Small intestine (tissue), 7 donors: Measurements from ENCODE around the gene MYO18B. TPM values are rescaled to one million over a fixed set of nuclear protein-coding genes. Genes with fewer than 3 reads are reported as not detected.
A peak's percentile ranks its signal among the peaks of the same experiment; 100 is the strongest.

Experiments used
- DNase-seq, 2 donors: peaks; one replicate each; pipeline versions ENCODE4 v3.0.0 to v3.0.0-alpha.2; 2013
- FAIRE-seq: peaks from 2 replicates; lab custom pipeline; 2012; peaks lifted over from hg19 to GRCh38; lab: Jason Lieb, UNC
- H3K27ac ChIP-seq, 3 donors: one replicate each; pipeline ENCODE4 v1.5.1; 2013; ENCODE audit warnings: low read length in 2 of 3, mild to moderate bottlenecking in 2 of 3, control low read depth in 1 of 3, inconsistent platforms in 1 of 3, low read depth in 1 of 3, moderate library complexity in 1 of 3
- H3K27me3 ChIP-seq, 3 donors: one replicate each; pipeline ENCODE4 v1.6.1; 2013; ENCODE audit warnings: low read length in 3 of 3, inconsistent platforms in 1 of 3; ENCODE audit not compliant: control insufficient read depth in 3 of 3, insufficient read depth in 3 of 3
- H3K36me3 ChIP-seq, 3 donors: one replicate each; pipeline ENCODE4 v1.6.1; 2013; ENCODE audit warnings: low read length in 3 of 3, inconsistent platforms in 1 of 3, low read depth in 1 of 3, mild to moderate bottlenecking in 1 of 3, moderate library complexity in 1 of 3; ENCODE audit not compliant: control insufficient read depth in 3 of 3, insufficient read depth in 2 of 3
- H3K4me1 ChIP-seq, 3 donors: one replicate each; pipeline ENCODE4 v1.6.1; 2013; ENCODE audit warnings: low read length in 2 of 3, inconsistent platforms in 1 of 3, low read depth in 1 of 3, mild to moderate bottlenecking in 1 of 3, moderate library complexity in 1 of 3; ENCODE audit not compliant: control insufficient read depth in 3 of 3, insufficient read depth in 2 of 3
- H3K4me3 ChIP-seq, 3 donors: one replicate each; pipeline ENCODE4 v1.5.1; 2013; ENCODE audit warnings: low read length in 3 of 3, control low read depth in 1 of 3, inconsistent platforms in 1 of 3, low read depth in 1 of 3, mild to moderate bottlenecking in 1 of 3, moderate library complexity in 1 of 3
- H3K9me3 ChIP-seq, 2 donors: one replicate each; pipeline ENCODE4 v1.6.1; 2013; ENCODE audit warnings: low read depth in 1 of 2, low read length in 1 of 2; ENCODE audit not compliant: control insufficient read depth in 2 of 2, insufficient read depth in 1 of 2
- WGBS, 3 donors: extraction: QIAGEN DNeasy Blood & Tissue Kit; methylation state at CpG; one replicate each; pipeline ENCODE4 v1.1.7; 2013; 5-methylcytosine and 5-hydroxymethylcytosine counted together
- polyA plus RNA-seq, 4 donors: library from polyadenylated mRNA; stranded (reverse) in 3 of 4; unstranded in 1 of 4; fragments of 200-250 nt in 3 of 4; fragments of 120-200 nt in 1 of 4; gene quantifications; one replicate each; pipeline versions ENCODE4 v1.2.1 to v1.2.3, GENCODE V29; 2013
- donor health status: healthy with polysubstance abuse.
- donor health status: control.
- donor health status: control.
- donor health status: Bipolar disorder and iron deficiency.
- donor health status: healthy.

The MYO18B gene
- polyA plus RNA-seq, 4 donors, result 0.01 to 1.1 (median 0.37) TPM

DNA sequence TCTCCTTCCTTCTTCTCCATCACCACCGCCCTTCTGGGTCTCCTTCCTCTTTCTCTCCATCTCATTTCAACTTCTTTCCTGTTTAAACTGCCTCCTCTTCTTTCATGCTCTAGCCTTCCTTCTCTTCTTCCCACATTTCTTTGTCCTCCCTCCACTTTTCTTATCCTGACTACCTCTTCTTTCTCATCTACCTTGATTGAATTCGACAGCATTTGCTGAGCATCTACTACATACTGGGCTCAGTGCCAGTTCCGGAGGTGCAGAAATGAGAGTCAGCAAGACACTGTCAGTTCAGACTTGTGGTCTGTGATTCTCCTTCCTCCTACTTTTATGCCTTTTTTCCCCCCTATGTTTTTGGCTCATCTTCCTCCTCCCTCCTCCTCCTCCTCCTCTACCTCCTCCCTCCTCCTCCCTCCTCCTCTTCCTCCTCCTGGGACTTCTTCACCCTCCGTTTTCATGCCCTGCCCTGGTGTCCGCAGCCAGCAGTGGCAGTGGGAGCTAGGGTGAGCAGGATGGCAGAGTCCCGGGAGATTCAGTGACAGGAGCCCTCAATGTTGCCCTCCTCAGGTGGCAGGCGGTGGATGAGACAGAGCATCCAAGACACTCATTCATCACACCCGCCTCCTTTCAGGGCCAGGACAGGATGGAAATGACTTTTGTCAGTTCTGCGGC lies 281.3 kb downstream of the MYO18B start:
- no peaks in the 10 kb centered on the region for H3K9me3 ChIP-seq
- H3K36me3 ChIP-seq, result no peaks in the 10 kb centered on the region
- WGBS, 3 donors, result 69 to 76% (median 72%) methylated on average over 9 of the region's 9 CpGs
- no peak for FAIRE-seq
- H3K4me3 ChIP-seq, result no peak overlapping the region
- H3K27me3 ChIP-seq, result no peaks in the 10 kb centered on the region
- DNase-seq, result no peak
- H3K4me1 ChIP-seq, result no peaks in the 10 kb centered on the region
- H3K27ac ChIP-seq, result no peak overlapping the region

- H3K4me1 ChIP-seq, result no peaks in the 10 kb centered on the region
- H3K27ac ChIP-seq, result no peak overlapping the region
- H3K27me3 ChIP-seq, result no peaks in the 10 kb centered on the region
- FAIRE-seq (no peak), DNase-seq (no peak)
- 69 to 77% (median 70%) methylated on average over 6 of the region's 6 CpGs for WGBS, 3 donors
- H3K4me3 ChIP-seq, result no peak overlapping the region
- H3K36me3 ChIP-seq, result no peaks in the 10 kb centered on the region
- no peaks in the 10 kb centered on the region for H3K9me3 ChIP-seq
Observed at GRCh38 chr22:26025626-26026025, 283.6 kb downstream of the MYO18B start.

DNA sequence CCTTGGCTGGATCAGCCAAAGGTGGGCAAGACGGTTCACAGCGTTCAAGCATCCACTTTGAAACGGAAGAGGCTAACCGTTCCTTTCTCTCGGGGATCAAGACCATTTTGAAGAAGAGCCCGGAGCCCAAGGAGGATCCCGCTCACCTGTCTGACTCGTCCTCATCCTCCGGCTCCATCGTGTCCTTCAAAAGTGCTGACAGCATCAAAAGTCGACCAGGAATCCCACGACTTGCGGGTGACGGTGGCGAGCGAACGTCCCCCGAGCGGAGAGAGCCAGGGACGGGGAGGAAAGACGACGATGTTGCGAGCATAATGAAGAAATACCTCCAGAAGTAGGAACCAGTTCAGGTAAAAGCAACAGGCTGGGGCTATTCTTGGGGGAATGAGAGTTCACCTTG lies 285.4 kb downstream of the MYO18B start:
- no peak for FAIRE-seq
- no peak overlapping the region for H3K27ac ChIP-seq
- no peaks in the 10 kb centered on the region for H3K36me3 ChIP-seq
- H3K4me3 ChIP-seq, result no peak overlapping the region
- 90 to 92% (median 90%) methylated on average over 23 of the region's 23 CpGs for WGBS, 3 donors
- no peaks in the 10 kb centered on the region for H3K27me3 ChIP-seq
- no peaks in the 10 kb centered on the region for H3K9me3 ChIP-seq
- no peaks in the 10 kb centered on the region for H3K4me1 ChIP-seq
- DNase-seq, result no peak

- H3K4me1 ChIP-seq, result no peaks in the 10 kb centered on the region
- FAIRE-seq (no peak), DNase-seq (no peak)
- H3K27ac ChIP-seq, result no peak overlapping the region
- 78 to 82% (median 79%) methylated on average over 6 of the region's 6 CpGs for WGBS, 3 donors
- H3K27me3 ChIP-seq, result no peaks in the 10 kb centered on the region
- no peaks in the 10 kb centered on the region for H3K36me3 ChIP-seq
- peaks cover 0 to 13% of the 10 kb centered on the region in 2 donors for H3K9me3 ChIP-seq
- H3K4me3 ChIP-seq, result no peak overlapping the region
Observed at GRCh38 chr22:26031641-26032040, 289.7 kb downstream of the MYO18B start.

DNA sequence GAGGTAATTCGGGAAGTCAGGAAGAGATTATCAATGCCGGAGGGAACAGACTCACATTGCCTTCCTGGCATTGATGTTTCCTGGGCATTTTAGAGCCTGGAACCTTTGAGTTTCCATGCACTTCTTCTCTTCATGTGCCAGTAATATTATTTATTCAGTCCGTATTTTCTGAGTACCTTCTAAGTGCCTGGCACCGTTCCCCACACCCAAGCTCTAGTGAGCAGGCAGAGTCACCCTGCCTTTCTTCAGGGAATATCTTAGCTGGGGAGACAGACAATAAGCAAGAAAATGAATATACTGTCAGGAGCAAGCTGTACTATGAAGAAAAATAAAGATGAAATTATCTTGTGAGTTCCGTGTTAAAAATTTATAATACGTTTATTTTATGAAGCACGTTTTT lies 291.1 kb downstream of the MYO18B start:
- H3K27ac ChIP-seq, result no peak overlapping the region
- no peak for FAIRE-seq
- 68 to 83% (median 80%) methylated on average over 7 of the region's 7 CpGs for WGBS, 3 donors

GRCh38 chr22:26033586-26033985 lies 291.6 kb downstream of the MYO18B start:
- DNase-seq, result no peak
- no peak for FAIRE-seq
- Histone ChIP-seq H3K36me3 (no peaks in the 10 kb centered on the region), H3K27ac (no peak overlapping the region), H3K9me3 (peaks cover 0 to 13% of the 10 kb centered on the region in 2 donors), H3K4me3 (no peak overlapping the region), H3K4me1 (no peaks in the 10 kb centered on the region), H3K27me3 (no peaks in the 10 kb centered on the region)

More for the DNA sequence above, 291.1 kb downstream of the MYO18B start:
- no peak for DNase-seq
- no peaks in the 10 kb centered on the region for H3K27me3 ChIP-seq
- peaks cover 0 to 13% of the 10 kb centered on the region in 2 donors for H3K9me3 ChIP-seq
- no peaks in the 10 kb centered on the region for H3K36me3 ChIP-seq
- H3K4me3 ChIP-seq, result no peak overlapping the region
- no peaks in the 10 kb centered on the region for H3K4me1 ChIP-seq

DNA sequence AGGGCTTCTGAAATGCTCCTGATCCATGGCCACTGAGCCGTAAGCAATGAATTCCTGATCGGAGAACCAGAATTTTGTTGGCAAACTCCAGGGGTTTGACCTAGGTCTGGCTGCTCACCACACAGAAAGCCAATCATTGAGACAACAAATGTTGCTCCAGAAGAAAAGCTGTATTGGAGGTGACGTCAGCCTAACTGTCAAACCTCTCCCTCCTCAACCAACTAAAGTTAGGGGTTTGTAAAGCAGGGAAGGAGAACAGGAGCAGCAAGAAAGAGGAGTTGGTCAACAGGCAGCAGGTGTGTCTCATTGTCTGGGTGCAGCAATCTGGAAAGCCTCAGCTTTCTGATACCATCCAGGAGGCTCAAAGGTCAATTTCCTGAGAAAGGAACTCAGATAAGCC lies 293.5 kb downstream of the MYO18B start:
- H3K4me1 ChIP-seq, result no peaks in the 10 kb centered on the region
- FAIRE-seq (no peak), DNase-seq (no peak)
- H3K9me3 ChIP-seq, result peaks cover 0 to 13% of the 10 kb centered on the region in 2 donors
- no peaks in the 10 kb centered on the region for H3K27me3 ChIP-seq
- no peak overlapping the region for H3K4me3 ChIP-seq
- WGBS, 3 donors, result 86 to 91% (median 90%) methylated on average over 3 of the region's 3 CpGs
- no peaks in the 10 kb centered on the region for H3K36me3 ChIP-seq
- H3K27ac ChIP-seq, result no peak overlapping the region

GRCh38 chr22:26038365-26038764 lies 296.4 kb downstream of the MYO18B start:
- H3K4me1 ChIP-seq, result no peaks in the 10 kb centered on the region
- H3K27me3 ChIP-seq, result no peaks in the 10 kb centered on the region
- H3K36me3 ChIP-seq, result no peaks in the 10 kb centered on the region
- FAIRE-seq, result no peak
- no peak overlapping the region for H3K4me3 ChIP-seq
- H3K27ac ChIP-seq, result no peak overlapping the region
- H3K9me3 ChIP-seq, result peaks cover 0 to 13% of the 10 kb centered on the region in 2 donors
- peak in 1 of 2 donors; percentile 83 for DNase-seq
- WGBS, 3 donors, result 5 to 42% (median 8%) methylated on average over 4 of the region's 4 CpGs

- Histone ChIP-seq H3K4me1 (no peaks in the 10 kb centered on the region), H3K4me3 (no peak overlapping the region), H3K36me3 (no peaks in the 10 kb centered on the region), H3K9me3 (no peaks in the 10 kb centered on the region), H3K27ac (no peak overlapping the region), H3K27me3 (no peaks in the 10 kb centered on the region)
- 59 to 74% (median 64%) methylated on average over 4 of the region's 4 CpGs for WGBS, 3 donors
- FAIRE-seq (no peak), DNase-seq (no peak)
Observed at GRCh38 chr22:26041931-26042330, 299.9 kb downstream of the MYO18B start.
